ENCODE measurements around the gene LIX1L.
A peak's percentile ranks its signal among the peaks of the same experiment; 100 is the strongest.

LIX1L gene

GRCh38 chr1:145964328-145965118, 6.7 kb upstream of the LIX1L start, which contains the start of the genes ANKRD34A and POLR3GL:
TSS of gene ANKRD34A (minus strand) at chr1:145964575. CDS start at chr1:145961759, 2,816 bp downstream.
TSS of gene POLR3GL (plus strand) at chr1:145964690. CDS start at chr1:145974866, 10,176 bp downstream.
- peak; percentile 86 for ATAC-seq
- TF ChIP-seq ESRRG (CRISPR knock-in tag; IDR thresholded peaks at IDR 0.05) (no peak), TCF4 (CRISPR knock-in tag; IDR thresholded peaks at IDR 0.05; ENCODE audit: borderline replicate concordance) (no peak), ZFP30 (CRISPR knock-in tag; IDR thresholded peaks at IDR 0.05) (no peak), GLIS3 (CRISPR knock-in tag; IDR thresholded peaks at IDR 0.05) (no peak), ZC3H10 (CRISPR knock-in tag; IDR thresholded peaks at IDR 0.05) (no peak), ZNF565 (CRISPR knock-in tag; conservative IDR thresholded peaks at IDR 0.05; ENCODE audit: low read depth) (no peak), ARNTL (CRISPR knock-in tag; IDR thresholded peaks at IDR 0.05; ENCODE audit: borderline replicate concordance, low read depth) (no peak), CSDC2 (CRISPR knock-in tag; IDR thresholded peaks at IDR 0.05) (no peak), TOX (CRISPR knock-in tag; IDR thresholded peaks at IDR 0.05; ENCODE audit: borderline replicate concordance) (no peak), BACH2 (CRISPR knock-in tag; IDR thresholded peaks at IDR 0.05; ENCODE audit: borderline replicate concordance) (no peak)
- TF ChIP-seq, protein P1, sequence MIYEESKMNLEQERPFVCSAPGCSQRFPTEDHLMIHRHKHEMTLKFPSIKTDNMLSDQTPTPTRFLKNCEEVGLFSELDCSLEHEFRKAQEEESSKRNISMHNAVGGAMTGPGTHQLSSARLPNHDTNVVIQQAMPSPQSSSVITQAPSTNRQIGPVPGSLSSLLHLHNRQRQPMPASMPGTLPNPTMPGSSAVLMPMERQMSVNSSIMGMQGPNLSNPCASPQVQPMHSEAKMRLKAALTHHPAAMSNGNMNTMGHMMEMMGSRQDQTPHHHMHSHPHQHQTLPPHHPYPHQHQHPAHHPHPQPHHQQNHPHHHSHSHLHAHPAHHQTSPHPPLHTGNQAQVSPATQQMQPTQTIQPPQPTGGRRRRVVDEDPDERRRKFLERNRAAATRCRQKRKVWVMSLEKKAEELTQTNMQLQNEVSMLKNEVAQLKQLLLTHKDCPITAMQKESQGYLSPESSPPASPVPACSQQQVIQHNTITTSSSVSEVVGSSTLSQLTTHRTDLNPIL (CRISPR knock-in tag; IDR thresholded peaks at IDR 0.05; ENCODE audit: low read depth): no peak
- TF ChIP-seq, protein P2, sequence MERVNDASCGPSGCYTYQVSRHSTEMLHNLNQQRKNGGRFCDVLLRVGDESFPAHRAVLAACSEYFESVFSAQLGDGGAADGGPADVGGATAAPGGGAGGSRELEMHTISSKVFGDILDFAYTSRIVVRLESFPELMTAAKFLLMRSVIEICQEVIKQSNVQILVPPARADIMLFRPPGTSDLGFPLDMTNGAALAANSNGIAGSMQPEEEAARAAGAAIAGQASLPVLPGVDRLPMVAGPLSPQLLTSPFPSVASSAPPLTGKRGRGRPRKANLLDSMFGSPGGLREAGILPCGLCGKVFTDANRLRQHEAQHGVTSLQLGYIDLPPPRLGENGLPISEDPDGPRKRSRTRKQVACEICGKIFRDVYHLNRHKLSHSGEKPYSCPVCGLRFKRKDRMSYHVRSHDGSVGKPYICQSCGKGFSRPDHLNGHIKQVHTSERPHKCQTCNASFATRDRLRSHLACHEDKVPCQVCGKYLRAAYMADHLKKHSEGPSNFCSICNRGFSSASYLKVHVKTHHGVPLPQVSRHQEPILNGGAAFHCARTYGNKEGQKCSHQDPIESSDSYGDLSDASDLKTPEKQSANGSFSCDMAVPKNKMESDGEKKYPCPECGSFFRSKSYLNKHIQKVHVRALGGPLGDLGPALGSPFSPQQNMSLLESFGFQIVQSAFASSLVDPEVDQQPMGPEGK (CRISPR knock-in tag; IDR thresholded peaks at IDR 0.05; ENCODE audit: borderline replicate concordance): no peak
- TF ChIP-seq, protein P3, sequence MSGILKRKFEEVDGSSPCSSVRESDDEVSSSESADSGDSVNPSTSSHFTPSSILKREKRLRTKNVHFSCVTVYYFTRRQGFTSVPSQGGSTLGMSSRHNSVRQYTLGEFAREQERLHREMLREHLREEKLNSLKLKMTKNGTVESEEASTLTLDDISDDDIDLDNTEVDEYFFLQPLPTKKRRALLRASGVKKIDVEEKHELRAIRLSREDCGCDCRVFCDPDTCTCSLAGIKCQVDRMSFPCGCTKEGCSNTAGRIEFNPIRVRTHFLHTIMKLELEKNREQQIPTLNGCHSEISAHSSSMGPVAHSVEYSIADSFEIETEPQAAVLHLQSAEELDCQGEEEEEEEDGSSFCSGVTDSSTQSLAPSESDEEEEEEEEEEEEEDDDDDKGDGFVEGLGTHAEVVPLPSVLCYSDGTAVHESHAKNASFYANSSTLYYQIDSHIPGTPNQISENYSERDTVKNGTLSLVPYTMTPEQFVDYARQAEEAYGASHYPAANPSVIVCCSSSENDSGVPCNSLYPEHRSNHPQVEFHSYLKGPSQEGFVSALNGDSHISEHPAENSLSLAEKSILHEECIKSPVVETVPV (CRISPR knock-in tag; IDR thresholded peaks at IDR 0.05): no peak

DNA sequence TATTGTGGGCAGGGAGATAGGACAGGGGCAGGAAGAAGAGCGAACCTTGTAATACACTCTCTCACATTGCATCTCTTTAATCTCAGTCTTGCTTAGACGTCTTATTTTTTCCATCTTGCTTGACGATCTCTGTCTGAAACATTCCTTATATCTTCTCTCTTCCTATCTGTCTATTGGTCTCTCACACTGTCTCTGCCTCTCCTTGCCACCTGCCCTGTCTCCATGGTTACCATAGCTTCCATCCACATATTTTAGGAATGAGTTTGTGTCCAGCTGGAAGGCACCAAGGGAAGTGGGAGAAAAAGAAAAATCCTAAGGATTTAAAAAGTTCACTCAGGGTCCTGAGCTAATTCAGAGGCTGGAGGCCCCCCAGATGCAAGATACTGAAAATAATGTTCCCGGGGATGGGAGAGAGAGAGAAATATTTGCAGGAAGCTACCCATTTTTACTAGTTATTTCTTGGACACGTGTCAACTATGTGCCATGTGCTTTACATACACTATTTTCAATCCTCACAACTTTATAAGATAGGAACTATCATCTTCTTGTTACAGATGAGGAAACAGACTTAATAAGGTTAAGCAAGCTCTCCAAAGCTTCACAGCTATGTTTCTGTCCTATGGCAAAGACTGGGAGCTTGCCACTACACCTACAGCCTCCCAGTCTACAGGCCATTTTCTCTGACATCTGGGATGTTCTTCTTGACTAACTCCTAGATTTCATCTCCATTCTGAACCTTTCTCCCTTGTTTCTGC, 5.6 kb upstream of the LIX1L start:
- ATAC-seq: peak; percentile 23
- TF ChIP-seq ZNF565 (CRISPR knock-in tag; conservative IDR thresholded peaks at IDR 0.05; ENCODE audit: low read depth): no peak
- TF ChIP-seq OSR1 (CRISPR knock-in tag; IDR thresholded peaks at IDR 0.05): no peak
- no peak for TF ChIP-seq ARNTL (CRISPR knock-in tag; IDR thresholded peaks at IDR 0.05; ENCODE audit: borderline replicate concordance, low read depth)
- TF ChIP-seq RARB (CRISPR knock-in tag; IDR thresholded peaks at IDR 0.05): no peak
- TF ChIP-seq, protein P3 (CRISPR knock-in tag; IDR thresholded peaks at IDR 0.05): no peak
- no peak for TF ChIP-seq TOX (CRISPR knock-in tag; IDR thresholded peaks at IDR 0.05; ENCODE audit: borderline replicate concordance)
- TF ChIP-seq, protein P4, sequence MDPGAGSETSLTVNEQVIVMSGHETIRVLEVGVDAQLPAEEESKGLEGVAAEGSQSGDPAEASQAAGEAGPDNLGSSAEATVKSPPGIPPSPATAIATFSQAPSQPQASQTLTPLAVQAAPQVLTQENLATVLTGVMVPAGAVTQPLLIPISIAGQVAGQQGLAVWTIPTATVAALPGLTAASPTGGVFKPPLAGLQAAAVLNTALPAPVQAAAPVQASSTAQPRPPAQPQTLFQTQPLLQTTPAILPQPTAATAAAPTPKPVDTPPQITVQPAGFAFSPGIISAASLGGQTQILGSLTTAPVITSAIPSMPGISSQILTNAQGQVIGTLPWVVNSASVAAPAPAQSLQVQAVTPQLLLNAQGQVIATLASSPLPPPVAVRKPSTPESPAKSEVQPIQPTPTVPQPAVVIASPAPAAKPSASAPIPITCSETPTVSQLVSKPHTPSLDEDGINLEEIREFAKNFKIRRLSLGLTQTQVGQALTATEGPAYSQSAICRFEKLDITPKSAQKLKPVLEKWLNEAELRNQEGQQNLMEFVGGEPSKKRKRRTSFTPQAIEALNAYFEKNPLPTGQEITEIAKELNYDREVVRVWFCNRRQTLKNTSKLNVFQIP (CRISPR knock-in tag; IDR thresholded peaks at IDR 0.05; ENCODE audit: borderline replicate concordance, low read depth): no peak
- no peak for TF ChIP-seq ZNF8 (CRISPR knock-in tag; IDR thresholded peaks at IDR 0.05)
- TF ChIP-seq BACH2 (CRISPR knock-in tag; IDR thresholded peaks at IDR 0.05; ENCODE audit: borderline replicate concordance): no peak
- TF ChIP-seq TCF4 (CRISPR knock-in tag; IDR thresholded peaks at IDR 0.05; ENCODE audit: borderline replicate concordance): no peak
- TF ChIP-seq ZFP3 (CRISPR knock-in tag; IDR thresholded peaks at IDR 0.05): no peak
- TF ChIP-seq ISL1 (CRISPR knock-in tag; IDR thresholded peaks at IDR 0.05): no peak
- no peak for TF ChIP-seq TSHZ2 (CRISPR knock-in tag; IDR thresholded peaks at IDR 0.05)
- no peak for TF ChIP-seq ESRRG (CRISPR knock-in tag; IDR thresholded peaks at IDR 0.05)
- no peak for TF ChIP-seq ZC3H10 (CRISPR knock-in tag; IDR thresholded peaks at IDR 0.05)
- TF ChIP-seq ZNF70 (CRISPR knock-in tag; IDR thresholded peaks at IDR 0.05): no peak

Measured in SK-N-SH treated with all-trans-retinoic acid at 6 μM for 48 hours (cell line).